Caco-2 (cell line): ENCODE measurements around the gene ABCA6. TPM values are rescaled to one million over a fixed set of nuclear protein-coding genes. Genes with fewer than 3 reads are reported as not detected.
"Not testable (repeated sequence)": the region's sequence is repeated elsewhere in the genome, so short reads cannot be mapped to it uniquely, and the experiment has no call there.

Source experiments
- BruUV-seq: library from RNA; stranded (reverse); fragments of 400-500 nt; replicated peaks from 2 replicates; lab custom pipeline; 2021; lab: Mats Ljungman, UMichigan
- CTCF ChIA-PET: fragments of 300-600 bp; sonication (Branson Sonifier 250); formaldehyde crosslinking; loops from one replicate; lab custom pipeline; 2022; ENCODE audit warnings: antibody characterized with exemption; lab: Charles Lee
- POLR2A ChIA-PET: fragments of 300-600 bp; sonication (Branson Sonifier 250); formaldehyde crosslinking; loops from one replicate; lab custom pipeline; 2022; ENCODE audit warnings: antibody characterized with exemption; lab: Charles Lee
- DNase-seq, 2 experiments: peaks; one replicate each; pipeline versions ENCODE4 v3.0.0 to v3.0.0-alpha.2; 2020 to 2022
- H3K27me3 ChIP-seq: replicated peaks from 2 replicates; pipeline ENCODE4 v1.6.0; 2011; ENCODE audit warnings: low read length; ENCODE audit not compliant: control insufficient read depth, insufficient read depth
- H3K36me3 ChIP-seq: 2 replicates; pipeline ENCODE4 v1.5.1; 2011; ENCODE audit warnings: low read length; ENCODE audit not compliant: control insufficient read depth, insufficient read depth
- H3K4me1 ChIP-seq: fragments of 250-450 bp; sonication (Bioruptor Pico); 2 replicates; pipeline ENCODE4 v1.5.1; 2020; ENCODE audit warnings: mild to moderate bottlenecking
- H3K4me3 ChIP-seq: 2 replicates; pipeline ENCODE4 v1.5.1; 2011; ENCODE audit warnings: low read depth, mild to moderate bottlenecking, control low read depth, low read length
- H3K9me3 ChIP-seq: fragments of 250-450 bp; sonication (Bioruptor Pico); 2 replicates; pipeline ENCODE4 v1.5.1; 2020; ENCODE audit warnings: mild to moderate bottlenecking, moderate library complexity
- H3K27ac Mint-ChIP-seq: one replicate; pipeline ENCODE4 v1.8.0; 2022; ENCODE audit warnings: mixed read lengths; ENCODE audit not compliant: unreplicated experiment
- H3K27me3 Mint-ChIP-seq: one replicate; pipeline ENCODE4 v1.8.0; 2022; ENCODE audit warnings: mixed read lengths; ENCODE audit not compliant: insufficient read depth, unreplicated experiment
- H3K36me3 Mint-ChIP-seq: one replicate; pipeline ENCODE4 v1.8.0; 2022; ENCODE audit warnings: mild to moderate bottlenecking, mixed read lengths; ENCODE audit not compliant: insufficient read depth, unreplicated experiment
- H3K4me1 Mint-ChIP-seq: one replicate; pipeline ENCODE4 v1.8.0; 2022; ENCODE audit warnings: low read depth, mixed read lengths; ENCODE audit not compliant: unreplicated experiment
- H3K4me3 Mint-ChIP-seq: one replicate; pipeline ENCODE4 v1.8.0; 2022; ENCODE audit warnings: mild to moderate bottlenecking, moderate library complexity, mixed read lengths; ENCODE audit not compliant: unreplicated experiment
- H3K9me3 Mint-ChIP-seq: one replicate; pipeline ENCODE4 v1.8.0; 2022; ENCODE audit warnings: mixed read lengths; ENCODE audit not compliant: unreplicated experiment
- CTCF ChIP-seq, 2 experiments: fragments of 200-600 bp in 1 of 2; IDR thresholded peaks; 1 replicate in 1 of 2; 2 replicates in 1 of 2; pipeline versions ENCODE4 v1.5.1 to v1.8.0; 2011 to 2022; ENCODE audit warnings: antibody characterized with exemption in 1 of 2, control low read depth in 1 of 2, inconsistent platforms in 1 of 2, low read depth in 1 of 2, low read length in 1 of 2, mild to moderate bottlenecking in 1 of 2, moderate library complexity in 1 of 2; ENCODE audit not compliant: insufficient read depth in 1 of 2, severe bottlenecking in 1 of 2, unreplicated experiment in 1 of 2
- intact Hi-C: fragments of 100-400 bp; cut with micrococcal nuclease; formaldehyde crosslinking; loops from one replicate; pipeline ENCODE4 v1.10.0; 2022; ENCODE audit not compliant: unreplicated experiment
- total RNA-seq: library from RNA; stranded (reverse); gene quantifications from 2 replicates; pipeline ENCODE4 v1.2.3, GENCODE V29; 2022

Gene ABCA6
- total RNA-seq, 1 experiment from 2014 or later: 1.8 TPM

- H3K4me1 ChIP-seq: 0 out of 2 replicates have a peak, but pooled peaks cover 1% of the 10 kb centered on the region
- H3K27me3 Mint-ChIP-seq: no peaks in the 10 kb centered on the region
- no peak overlapping the region for H3K27ac Mint-ChIP-seq
- no peaks in the 10 kb centered on the region for H3K4me1 Mint-ChIP-seq
- POLR2A ChIA-PET: no interaction called here
- no peak overlapping the region for H3K4me3 Mint-ChIP-seq
- H3K36me3 Mint-ChIP-seq: no peaks in the 10 kb centered on the region
- DNase-seq: no peak
- no peaks in the 10 kb centered on the region for H3K27me3 ChIP-seq
- CTCF ChIA-PET: no interaction called here
- 0 out of 2 replicates have a peak, but pooled peaks cover 3% of the 10 kb centered on the region for H3K9me3 ChIP-seq
- no peak overlapping the region for H3K4me3 ChIP-seq
- H3K36me3 ChIP-seq: no peaks in the 10 kb centered on the region
- H3K9me3 Mint-ChIP-seq: no peaks in the 10 kb centered on the region
- BruUV-seq: no TSS peak
- TF ChIP-seq CTCF (IDR thresholded peaks at IDR 0.05; ENCODE audit: insufficient read depth in 1 of 2, low read depth in 1 of 2, low read length in 1 of 2, severe bottlenecking in 1 of 2, unreplicated experiment in 1 of 2): no peak
- intact Hi-C loops: no loop called here
Observed at GRCh38 chr17:69170377-69170776, 28.7 kb upstream of the ABCA6 start.

GRCh38 chr17:69168642-69169041 lies 26.9 kb upstream of the ABCA6 start:
- H3K36me3 ChIP-seq, H3K9me3 Mint-ChIP-seq, H3K4me3 Mint-ChIP-seq, POLR2A ChIA-PET, H3K9me3 ChIP-seq, H3K4me3 ChIP-seq, H3K27ac Mint-ChIP-seq, BruUV-seq, H3K4me1 ChIP-seq, H3K36me3 Mint-ChIP-seq, H3K27me3 ChIP-seq, H3K4me1 Mint-ChIP-seq, H3K27me3 Mint-ChIP-seq, CTCF ChIA-PET, DNase-seq, intact Hi-C loops: not testable (repeated sequence)

GRCh38 chr17:69166957-69167356 lies 25.3 kb upstream of the ABCA6 start:
- no peaks in the 10 kb centered on the region for H3K27me3 Mint-ChIP-seq
- H3K36me3 ChIP-seq: no peaks in the 10 kb centered on the region
- H3K4me1 ChIP-seq: no peaks in the 10 kb centered on the region
- no TSS peak for BruUV-seq
- H3K4me3 Mint-ChIP-seq: no peak overlapping the region
- POLR2A ChIA-PET: no interaction called here
- H3K27ac Mint-ChIP-seq: no peak overlapping the region
- CTCF ChIA-PET: no interaction called here
- H3K36me3 Mint-ChIP-seq: no peaks in the 10 kb centered on the region
- TF ChIP-seq CTCF (IDR thresholded peaks at IDR 0.05; ENCODE audit: insufficient read depth in 1 of 2, low read depth in 1 of 2, low read length in 1 of 2, severe bottlenecking in 1 of 2, unreplicated experiment in 1 of 2): no peak
- DNase-seq: no peak
- H3K4me1 Mint-ChIP-seq: no peaks in the 10 kb centered on the region
- H3K9me3 Mint-ChIP-seq: no peaks in the 10 kb centered on the region
- intact Hi-C loops: no loop called here
- H3K9me3 ChIP-seq: 0 out of 2 replicates have a peak, but pooled peaks cover 3% of the 10 kb centered on the region
- H3K4me3 ChIP-seq: no peak overlapping the region
- H3K27me3 ChIP-seq: no peaks in the 10 kb centered on the region

GRCh38 chr17:69164206-69164605 lies 22.5 kb upstream of the ABCA6 start:
- no peak overlapping the region for H3K4me3 Mint-ChIP-seq
- BruUV-seq: no TSS peak
- ChIA-PET POLR2A (no interaction called here), CTCF (no interaction called here)
- Histone ChIP-seq H3K9me3 (0 out of 2 replicates have a peak, but pooled peaks cover 3% of the 10 kb centered on the region), H3K27me3 (no peaks in the 10 kb centered on the region), H3K4me3 (no peak overlapping the region), H3K4me1 (no peaks in the 10 kb centered on the region), H3K36me3 (no peaks in the 10 kb centered on the region)
- H3K27me3 Mint-ChIP-seq: no peaks in the 10 kb centered on the region
- DNase-seq: no peak
- no peaks in the 10 kb centered on the region for H3K4me1 Mint-ChIP-seq
- intact Hi-C loops: no loop called here
- no peaks in the 10 kb centered on the region for H3K9me3 Mint-ChIP-seq
- no peak overlapping the region for H3K27ac Mint-ChIP-seq
- H3K36me3 Mint-ChIP-seq: no peaks in the 10 kb centered on the region
- TF ChIP-seq CTCF (IDR thresholded peaks at IDR 0.05; ENCODE audit: insufficient read depth in 1 of 2, low read depth in 1 of 2, low read length in 1 of 2, severe bottlenecking in 1 of 2, unreplicated experiment in 1 of 2): no peak
